Ishikawa (cell line): ENCODE data around the gene INMT.

Experiments
- EP300 ChIP-seq: IDR thresholded peaks from 2 replicates; pipeline ENCODE4 v1.6.1; 2012; ENCODE audit warnings: borderline replicate concordance
- REST ChIP-seq: IDR thresholded peaks from 2 replicates; pipeline ENCODE4 v1.6.1; 2012; ENCODE audit warnings: low read depth, mild to moderate bottlenecking

DNA sequence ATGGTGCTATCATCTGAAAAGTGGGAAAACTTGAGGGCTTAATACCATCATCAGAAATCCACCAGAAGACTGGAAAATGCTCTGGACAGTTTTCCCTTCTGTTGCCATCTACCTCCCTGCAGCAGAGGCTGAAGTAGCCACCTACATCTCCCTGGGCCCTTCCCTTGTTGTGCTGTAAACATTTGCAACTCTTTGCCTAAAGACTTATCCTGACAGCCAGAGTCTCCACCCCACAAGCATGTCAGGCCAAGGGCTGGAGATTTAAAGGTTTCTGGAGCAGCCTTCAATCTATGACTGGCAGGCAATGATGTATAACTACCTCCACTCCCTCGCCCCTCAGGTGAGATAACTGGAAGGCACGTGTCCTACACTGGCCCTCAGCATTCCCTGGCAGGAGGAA lies 29.7 kb upstream of the INMT start:
- TF ChIP-seq EP300, result no peak
- TF ChIP-seq REST, result no peak
